MV-4-11 (cell line): ENCODE data around the gene AGMO.
A peak's percentile ranks its signal among the peaks of the same experiment; 100 is the strongest.
"Not testable (repeated sequence)": the region's sequence is repeated elsewhere in the genome, so short reads cannot be mapped to it uniquely, and the experiment has no call there.

Source experiments
- DNase-seq: peaks from one replicate; lab custom pipeline; 2025; lab: John Stamatoyannopoulos, UW

The AGMO gene

GRCh38 chr7:15314922-15315321, 246.9 kb downstream of the AGMO start:
- DNase-seq = no peak

GRCh38 chr7:15313361-15313760, 248.5 kb downstream of the AGMO start:
- DNase-seq = no peak

DNA sequence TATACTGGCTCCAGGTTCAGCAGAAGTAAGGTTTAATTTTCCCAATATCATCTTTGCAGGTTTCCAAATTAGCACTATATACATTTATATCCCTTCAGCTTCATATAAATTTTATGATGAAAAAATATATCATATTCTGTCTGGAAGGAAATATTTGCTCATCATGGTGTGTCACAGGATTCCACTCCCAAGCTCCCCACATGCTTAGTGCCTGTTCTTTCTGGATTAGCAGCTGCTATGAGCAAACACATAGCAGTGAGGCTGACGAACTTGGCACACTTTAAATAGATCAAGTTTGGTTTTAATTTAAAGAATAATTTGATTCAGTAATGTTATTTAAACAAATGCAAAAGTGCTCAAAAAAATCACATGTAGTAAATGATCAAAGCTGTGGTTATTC, 251.9 kb downstream of the AGMO start:
- no peak for DNase-seq

- no peak for DNase-seq
Measured at GRCh38 chr7:15308821-15309220, 253.0 kb downstream of the AGMO start.

DNA sequence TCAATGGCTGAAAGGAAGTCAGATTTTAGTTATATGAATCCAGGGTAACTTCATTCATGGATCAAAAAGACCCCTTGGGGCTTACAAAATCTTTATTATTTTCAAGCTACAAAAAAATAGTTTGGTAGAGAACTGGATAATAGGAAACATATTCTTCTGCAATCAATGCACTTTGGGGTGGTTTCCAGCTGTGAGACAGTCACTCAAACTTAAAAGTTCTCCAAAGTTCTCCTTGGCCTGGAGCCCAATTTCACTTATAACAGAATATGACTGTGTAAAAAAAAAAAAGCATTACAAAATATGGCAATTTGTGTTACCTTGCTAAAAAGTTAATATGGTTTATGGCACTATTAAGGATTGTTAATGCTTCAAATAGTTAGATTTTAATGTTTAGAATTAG, 255.5 kb downstream of the AGMO start:
- no peak for DNase-seq

DNA sequence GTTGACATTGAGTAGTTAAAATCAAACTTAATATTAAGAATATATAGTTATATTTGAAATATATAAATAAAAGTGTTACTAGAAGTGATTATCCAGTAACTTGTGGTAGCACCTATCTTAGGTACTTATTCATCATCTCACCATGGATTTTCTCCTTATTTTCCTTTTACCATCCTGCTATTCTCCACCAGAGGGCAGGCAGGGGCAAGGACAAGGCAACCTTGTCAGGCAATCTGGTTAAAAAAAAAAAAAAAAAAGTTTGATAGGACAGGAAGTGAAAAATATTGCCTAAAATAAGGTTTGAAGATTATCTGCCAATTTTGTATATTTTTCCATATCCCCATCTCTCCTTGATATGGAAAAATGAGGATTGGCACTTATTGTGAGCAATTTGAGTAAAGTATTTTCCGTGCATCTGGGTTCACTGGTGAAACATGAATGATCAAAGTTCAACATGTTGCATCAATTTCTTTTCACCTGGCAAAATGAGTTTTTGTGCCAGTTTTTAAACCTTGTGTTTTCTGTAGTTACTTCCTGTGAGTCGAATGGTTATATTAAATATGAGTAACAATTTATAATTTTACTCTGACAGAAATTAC, 256.7 kb downstream of the AGMO start:
- DNase-seq = peak; percentile 34

GRCh38 chr7:15303357-15303756, 258.5 kb downstream of the AGMO start:
- no peak for DNase-seq

GRCh38 chr7:15300986-15301385, 260.8 kb downstream of the AGMO start:
- not testable (repeated sequence) for DNase-seq

GRCh38 chr7:15292138-15292537, 269.7 kb downstream of the AGMO start:
- no peak for DNase-seq

DNA sequence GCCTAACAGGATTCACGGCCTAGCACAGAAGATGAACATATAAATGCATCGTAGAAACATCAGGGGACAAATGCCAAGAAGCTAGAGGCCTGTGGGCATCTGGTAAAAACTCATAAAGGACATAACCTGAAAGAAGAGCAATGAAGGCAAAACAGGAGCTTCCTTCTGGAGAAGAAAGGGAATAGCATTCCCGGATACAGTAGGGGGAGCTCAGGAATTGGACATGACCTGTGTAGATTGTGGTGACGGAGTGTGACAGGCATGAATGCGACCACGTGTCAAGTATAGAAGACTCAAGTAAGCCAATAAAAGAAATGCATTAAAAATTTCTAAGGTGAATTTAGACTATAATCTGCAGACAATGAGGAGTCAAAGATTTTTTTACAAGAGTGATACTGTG, 270.1 kb downstream of the AGMO start:
- no peak for DNase-seq

DNA sequence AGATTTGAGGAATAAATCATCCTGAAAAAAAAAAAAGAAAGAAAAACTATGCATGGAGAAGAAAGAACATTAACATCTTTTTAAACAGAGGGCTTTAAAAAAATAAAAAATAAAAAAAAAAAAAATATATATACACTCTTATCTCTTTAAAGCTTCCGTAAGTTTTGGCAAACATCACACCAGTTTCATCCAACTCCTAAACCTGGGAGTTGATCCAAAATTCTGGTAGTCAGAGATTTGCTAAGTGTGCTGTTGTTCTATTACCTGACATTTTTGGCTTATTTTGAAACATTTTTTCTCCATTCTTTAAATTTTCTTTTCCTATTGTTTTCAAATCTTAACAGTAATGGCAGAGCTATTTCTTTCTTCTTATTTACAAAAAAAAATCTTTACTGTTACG, 273.1 kb downstream of the AGMO start:
- DNase-seq = no peak

- DNase-seq = no peak
Measured at GRCh38 chr7:15284396-15284795, 277.4 kb downstream of the AGMO start.

DNA sequence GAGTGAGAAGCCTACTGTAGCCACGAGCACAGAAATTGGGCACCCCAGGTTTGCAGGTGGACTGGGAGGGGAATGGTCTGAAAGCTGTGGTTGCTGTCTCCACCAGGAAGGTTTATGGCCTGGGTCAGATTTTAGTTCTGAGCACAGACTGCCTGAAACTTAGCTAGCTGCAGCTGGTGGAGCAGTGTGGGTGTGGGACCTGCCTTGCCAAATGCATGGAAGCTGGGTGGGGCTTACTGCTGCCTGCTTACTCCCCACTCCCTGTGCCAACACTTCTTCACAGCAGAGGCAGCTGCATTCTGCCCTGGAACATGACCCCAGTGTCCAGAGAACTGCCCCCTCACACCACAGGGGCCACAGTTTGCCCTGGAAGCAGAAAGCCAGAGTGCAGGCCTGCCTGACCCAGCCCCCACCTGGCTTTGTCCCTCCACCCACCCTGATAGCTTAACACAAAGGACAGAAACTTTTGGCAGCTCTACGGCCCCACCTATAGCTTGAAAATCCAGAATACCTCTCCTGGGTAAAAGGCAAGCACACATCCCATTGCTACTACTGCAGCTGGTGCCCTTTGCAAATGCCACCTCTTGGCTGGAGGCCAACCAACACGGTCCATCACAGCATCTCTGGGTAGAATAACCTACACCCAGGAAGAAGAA, 281.6 kb downstream of the AGMO start:
- no peak for DNase-seq

DNA sequence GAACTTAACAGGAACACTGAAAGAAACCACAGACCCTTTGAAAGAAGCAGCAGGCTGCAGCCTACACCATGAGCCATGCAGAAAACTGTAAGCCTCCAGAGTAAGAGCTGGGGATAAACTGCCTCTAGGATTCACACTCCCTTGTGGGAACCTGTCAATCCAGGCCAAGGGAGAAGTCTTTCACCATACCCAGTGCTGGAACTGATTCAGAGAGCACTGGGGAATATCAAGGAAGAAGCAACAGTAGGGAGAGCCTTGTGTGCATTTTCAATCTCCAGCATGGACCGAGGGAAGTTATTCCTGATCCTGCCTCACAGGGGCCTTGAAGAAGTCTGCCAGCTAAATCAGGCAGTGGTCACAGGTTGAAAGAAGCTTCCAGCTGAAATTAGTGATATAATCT, 282.2 kb downstream of the AGMO start:
- DNase-seq = no peak

- DNase-seq = no peak
Measured at GRCh38 chr7:15257689-15258088, 304.1 kb downstream of the AGMO start.

DNA sequence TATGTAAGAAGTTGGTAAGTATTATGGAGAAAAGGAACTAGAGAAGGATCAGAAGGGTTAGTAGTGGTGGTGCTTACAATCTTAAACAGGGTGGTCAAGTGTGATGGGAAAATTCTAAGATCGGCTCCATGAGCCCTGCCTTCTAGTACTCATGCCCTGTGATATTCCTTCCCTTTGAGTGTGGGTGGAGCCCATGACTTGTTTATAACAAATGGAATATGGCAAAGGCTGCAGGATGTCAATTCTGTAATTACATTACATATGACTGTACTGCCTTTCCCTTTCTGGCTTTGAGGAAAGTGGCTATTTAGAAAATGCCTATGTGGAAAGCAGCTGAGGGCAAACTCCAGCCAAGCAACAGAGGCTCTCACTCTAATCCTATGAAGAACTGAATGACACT, 309.6 kb downstream of the AGMO start:
- DNase-seq = no peak

DNA sequence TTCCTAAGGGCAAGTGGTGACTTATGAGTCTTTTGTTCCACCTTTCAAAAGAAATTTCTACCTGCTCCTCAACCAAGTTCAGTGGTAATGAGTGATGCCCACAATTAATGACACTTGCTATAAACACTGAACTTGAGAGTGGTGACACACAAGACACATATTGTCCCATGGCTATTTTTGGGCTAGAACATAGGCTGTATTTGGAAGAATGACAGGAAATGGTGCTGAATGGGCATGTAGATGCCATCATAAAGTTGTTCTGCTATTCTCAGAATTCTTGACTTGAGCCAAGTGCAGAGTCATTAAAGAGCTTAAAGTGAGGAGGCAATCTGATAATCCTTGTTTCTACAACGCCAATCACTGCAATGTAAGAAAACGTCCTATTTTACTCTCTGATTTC, 313.3 kb downstream of the AGMO start:
- no peak for DNase-seq

GRCh38 chr7:15245831-15246230, 316.0 kb downstream of the AGMO start:
- no peak for DNase-seq

GRCh38 chr7:15239801-15240200, 322.0 kb downstream of the AGMO start:
- DNase-seq = no peak

- no peak for DNase-seq
Measured at GRCh38 chr7:15236952-15237351, 324.9 kb downstream of the AGMO start.

GRCh38 chr7:15234431-15234830, 327.4 kb downstream of the AGMO start:
- DNase-seq = no peak

DNA sequence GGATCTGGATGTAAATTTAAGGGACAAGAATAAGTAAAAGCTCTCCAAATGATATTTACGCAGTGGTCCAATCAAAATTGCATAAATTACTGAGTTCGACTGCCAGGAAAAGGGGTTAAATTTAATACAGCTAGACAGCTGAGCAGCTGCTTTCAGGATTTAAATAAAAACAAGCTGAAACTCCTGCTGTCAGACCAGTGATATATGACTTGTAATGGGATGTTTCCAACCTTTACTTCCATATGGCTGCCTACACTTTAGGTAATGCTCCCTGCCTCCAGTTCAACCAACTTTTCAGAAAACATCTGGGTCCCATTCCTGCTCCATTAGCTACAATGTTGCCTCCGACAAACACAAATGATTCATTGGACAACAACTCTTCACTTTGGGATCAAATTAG, 333.0 kb downstream of the AGMO start:
- DNase-seq = no peak

DNA sequence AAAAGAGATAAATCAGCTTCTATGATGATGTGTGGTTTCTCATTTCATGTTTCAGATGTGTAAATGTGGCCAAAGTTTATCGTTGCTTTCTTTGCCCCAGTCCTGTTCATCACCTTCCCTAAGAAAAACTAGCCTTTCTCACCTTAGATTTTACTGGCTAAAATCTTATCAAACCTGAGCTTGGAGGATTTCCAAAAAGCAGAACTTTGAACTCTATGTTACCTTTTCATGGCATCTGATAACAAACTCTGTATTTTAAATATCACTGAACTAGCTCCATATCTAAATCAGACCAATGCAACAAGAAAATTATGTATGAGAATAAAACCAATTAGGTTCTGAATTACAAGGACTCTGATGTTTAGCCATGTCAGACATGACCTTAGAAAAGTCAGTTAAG, 335.8 kb downstream of the AGMO start:
- no peak for DNase-seq

DNA sequence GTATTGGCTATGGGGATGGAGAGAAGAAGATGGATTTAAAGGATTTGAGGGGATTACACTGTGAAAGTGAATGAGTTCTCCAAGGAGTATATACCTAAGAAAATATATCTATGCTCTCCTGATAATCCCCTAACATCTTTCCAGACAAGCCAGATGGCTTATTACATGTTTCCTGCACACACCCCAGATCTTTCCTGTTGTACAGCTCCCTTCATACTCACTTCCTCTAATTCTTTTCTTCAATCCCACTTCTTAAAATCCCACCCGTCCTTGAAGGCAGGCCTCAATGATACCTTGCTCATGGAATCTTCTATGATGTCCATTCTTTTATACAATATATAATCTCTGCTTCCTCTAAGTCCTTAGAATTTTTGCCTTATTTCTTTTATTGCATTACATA, 342.1 kb downstream of the AGMO start:
- DNase-seq = no peak
